GM18870 (cell line): ENCODE measurements around the gene NIM1K.
"Not testable (repeated sequence)": the region's sequence is repeated elsewhere in the genome, so short reads cannot be mapped to it uniquely, and the experiment has no call there.

Experiments
- ATAC-seq: cut with Tn5 transposase; IDR thresholded peaks from one replicate; pipeline ENCODE4 v1.9.1; 2021; ENCODE audit warnings: moderate library complexity; ENCODE audit not compliant: unreplicated experiment

NIM1K gene

GRCh38 chr5:43312699-43313034 lies 120.6 kb downstream of the NIM1K start:
- ATAC-seq, result peak; percentile 2

DNA sequence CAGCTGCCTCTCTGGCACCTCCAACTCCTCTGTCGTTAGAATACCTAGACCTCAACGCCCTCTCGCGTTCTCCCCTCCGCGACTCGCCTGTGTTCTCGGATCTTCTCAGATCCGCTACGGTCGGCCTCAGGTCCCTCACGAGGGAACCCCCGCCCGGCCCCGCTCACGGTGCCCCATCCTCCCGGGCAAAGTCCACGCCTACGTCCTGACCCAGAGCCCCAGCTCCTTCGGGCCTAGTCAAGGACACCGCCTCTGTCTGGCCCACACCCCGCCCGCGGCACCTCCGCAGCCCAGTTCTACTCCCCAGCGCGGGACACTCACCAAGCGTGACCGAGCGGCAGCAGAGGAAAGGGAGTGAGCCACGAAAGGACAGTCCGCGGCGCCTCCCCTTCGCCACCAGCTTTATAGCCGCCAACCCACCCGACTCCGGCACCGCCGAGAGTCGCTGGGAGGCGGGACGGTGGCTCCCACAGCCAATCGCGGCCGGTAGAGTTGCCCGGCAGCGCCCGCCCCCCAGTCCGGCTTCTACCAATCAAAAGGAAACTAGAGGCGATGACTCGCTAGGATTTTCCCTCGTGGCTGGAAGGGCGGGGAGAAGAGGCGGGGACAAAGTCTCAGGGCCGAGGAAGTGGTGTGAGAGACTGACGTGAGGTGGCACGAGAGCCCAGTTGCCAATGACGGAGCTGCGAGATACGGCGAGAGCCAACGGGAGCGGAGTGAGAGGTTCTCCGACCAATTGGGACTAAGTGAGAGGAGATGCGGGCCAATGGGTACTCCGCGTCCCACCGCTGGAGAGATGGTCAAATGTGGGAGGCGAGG lies 121.2 kb downstream of the NIM1K start, which contains the start of gene HMGCS1:
Gene HMGCS1 (minus strand): TSS at position 378 of the 819 bp plus-strand sequence. CDS start 14,447 bp downstream, outside the sequence.
- ATAC-seq, result peak; percentile 96

- ATAC-seq, result no peak
Measured at GRCh38 chr5:43313854-43314457, 121.9 kb downstream of the NIM1K start.

DNA sequence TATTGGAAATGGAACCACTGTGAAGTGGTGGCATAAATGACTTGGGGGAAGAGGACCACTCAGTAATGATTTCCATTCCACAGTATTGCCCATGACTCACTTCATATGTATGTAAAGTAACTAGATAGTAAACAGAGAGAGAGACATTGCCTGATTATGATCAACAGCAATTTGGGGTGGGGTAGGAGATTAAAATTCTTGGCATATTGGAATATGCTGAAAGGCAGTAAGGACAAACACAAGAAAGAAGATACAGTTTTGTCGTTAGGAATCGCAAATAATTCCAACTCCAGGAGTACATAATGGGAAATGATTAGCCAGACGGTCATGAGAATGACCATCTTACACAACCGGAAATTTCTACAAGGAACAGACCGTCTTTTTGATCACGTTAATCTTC lies 122.7 kb downstream of the NIM1K start:
- no peak for ATAC-seq

- no peak for ATAC-seq
Measured at GRCh38 chr5:43315263-43315662, 123.2 kb downstream of the NIM1K start.

DNA sequence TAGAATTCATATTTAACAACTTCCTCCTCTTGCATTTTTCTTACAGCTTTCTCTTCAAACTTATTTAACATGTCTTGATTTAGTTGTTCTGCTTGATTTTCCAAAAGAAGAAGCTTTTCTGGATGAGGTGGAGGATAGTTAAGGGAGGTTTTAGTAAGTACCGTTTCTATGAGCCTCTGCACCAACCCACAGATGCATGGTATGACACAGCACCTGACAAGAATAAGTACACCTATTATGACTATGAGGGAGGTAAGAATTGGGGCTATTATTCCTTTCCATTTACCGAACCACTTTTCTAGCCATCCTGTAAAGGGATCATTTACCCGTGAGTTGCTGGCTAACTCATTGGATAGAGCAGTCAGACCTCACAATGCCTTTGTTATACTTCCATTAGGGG lies 123.7 kb downstream of the NIM1K start:
- ATAC-seq, result no peak

DNA sequence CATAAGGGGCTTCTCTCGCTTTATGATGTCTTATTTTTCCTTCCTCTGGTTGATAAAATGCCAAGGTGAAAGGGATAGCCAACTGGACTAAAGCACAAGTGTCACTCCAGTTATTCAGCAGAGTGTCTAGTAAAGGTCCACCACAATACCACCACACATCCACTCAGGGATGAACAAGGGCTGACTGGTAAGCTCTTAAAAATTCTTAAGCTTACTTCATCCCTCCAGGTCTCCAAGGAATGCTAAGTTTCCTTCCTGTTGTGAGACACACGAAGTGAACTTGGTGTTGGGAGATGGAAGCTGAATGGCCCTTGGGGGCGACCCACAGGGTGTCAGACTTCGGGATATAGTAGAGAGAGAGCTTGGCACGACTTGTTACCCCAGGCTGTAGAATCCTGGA lies 124.4 kb downstream of the NIM1K start:
- no peak for ATAC-seq

DNA sequence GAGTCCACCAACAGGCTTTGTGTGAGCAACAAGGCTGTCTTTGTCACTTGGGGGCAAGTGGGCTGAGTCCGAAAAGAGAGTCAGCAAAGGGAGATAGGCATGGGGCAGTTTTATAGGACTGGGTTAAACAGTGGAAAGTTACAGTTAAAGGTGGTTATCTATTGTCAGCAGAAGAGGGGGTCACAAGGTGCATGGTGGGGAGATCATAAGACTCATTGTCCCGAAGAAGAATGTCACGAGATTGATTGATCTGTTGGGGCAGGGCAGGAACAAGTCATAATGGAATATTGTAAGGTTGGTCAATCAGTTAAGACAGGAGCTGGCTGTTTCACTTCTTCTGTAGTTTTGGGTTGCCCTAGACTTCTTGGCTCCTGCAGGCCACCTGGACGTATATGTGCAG lies 128.8 kb downstream of the NIM1K start:
- no peak for ATAC-seq

GRCh38 chr5:43323488-43323887 lies 131.5 kb downstream of the NIM1K start:
- ATAC-seq, result not testable (repeated sequence)

GRCh38 chr5:43325624-43326023 lies 133.6 kb downstream of the NIM1K start:
- ATAC-seq, result not testable (repeated sequence)
